GM21423 (cell line): Measurements from ENCODE around the gene GPR37.

Experiments
- ATAC-seq: cut with Tn5 transposase; IDR thresholded peaks from one replicate; pipeline ENCODE4 v1.9.1; 2021; ENCODE audit warnings: mild to moderate bottlenecking, moderate library complexity; ENCODE audit not compliant: unreplicated experiment

The GPR37 gene

GRCh38 chr7:124765401-124766352 lies at the start of gene GPR37:
TSS of gene GPR37 (minus strand) at chr7:124765792. CDS start at chr7:124764976, 816 bp downstream.
- ATAC-seq: peak; percentile 66

GRCh38 chr7:124813994-124814798 lies 48.6 kb upstream of the GPR37 start:
- no peak for ATAC-seq

GRCh38 chr7:124812764-124813163 lies 47.2 kb upstream of the GPR37 start:
- ATAC-seq: no peak

GRCh38 chr7:124811341-124811740 lies 45.7 kb upstream of the GPR37 start:
- ATAC-seq: no peak

GRCh38 chr7:124810605-124811004 lies 45.0 kb upstream of the GPR37 start:
- ATAC-seq: no peak

GRCh38 chr7:124808206-124808605 lies 42.6 kb upstream of the GPR37 start:
- ATAC-seq: no peak

GRCh38 chr7:124801330-124801895 lies 35.8 kb upstream of the GPR37 start:
- ATAC-seq: no peak

GRCh38 chr7:124800386-124800785 lies 34.8 kb upstream of the GPR37 start:
- ATAC-seq: no peak

- no peak for ATAC-seq
Observed at GRCh38 chr7:124799448-124799847, 33.9 kb upstream of the GPR37 start.

- ATAC-seq: no peak
Observed at GRCh38 chr7:124796771-124797170, 31.2 kb upstream of the GPR37 start.

GRCh38 chr7:124792696-124793095 lies 27.1 kb upstream of the GPR37 start:
- no peak for ATAC-seq

- no peak for ATAC-seq
Observed at GRCh38 chr7:124792002-124792401, 26.4 kb upstream of the GPR37 start.

- ATAC-seq: no peak
Observed at GRCh38 chr7:124791426-124791825, 25.8 kb upstream of the GPR37 start.

GRCh38 chr7:124790645-124791044 lies 25.1 kb upstream of the GPR37 start:
- ATAC-seq: no peak

- ATAC-seq: no peak
Observed at GRCh38 chr7:124785994-124786393, 20.4 kb upstream of the GPR37 start.

- no peak for ATAC-seq
Observed at GRCh38 chr7:124784879-124785818, 19.6 kb upstream of the GPR37 start.

- no peak for ATAC-seq
Observed at GRCh38 chr7:124783271-124783670, 17.7 kb upstream of the GPR37 start.

GRCh38 chr7:124781907-124782734 lies 16.5 kb upstream of the GPR37 start:
- ATAC-seq: no peak

- no peak for ATAC-seq
Observed at GRCh38 chr7:124781418-124781817, 15.8 kb upstream of the GPR37 start.
